Measurements from ENCODE around the gene C6orf141. TPM values are rescaled to one million over a fixed set of nuclear protein-coding genes. Genes with fewer than 3 reads are reported as not detected.

The C6orf141 gene
- total and polyA plus RNA-seq, 2 of the 8 experiments (the other 6 are each of a cell fraction or from before 2014, with no cell fraction given), result 7.6 to 16.1 TPM

DNA sequence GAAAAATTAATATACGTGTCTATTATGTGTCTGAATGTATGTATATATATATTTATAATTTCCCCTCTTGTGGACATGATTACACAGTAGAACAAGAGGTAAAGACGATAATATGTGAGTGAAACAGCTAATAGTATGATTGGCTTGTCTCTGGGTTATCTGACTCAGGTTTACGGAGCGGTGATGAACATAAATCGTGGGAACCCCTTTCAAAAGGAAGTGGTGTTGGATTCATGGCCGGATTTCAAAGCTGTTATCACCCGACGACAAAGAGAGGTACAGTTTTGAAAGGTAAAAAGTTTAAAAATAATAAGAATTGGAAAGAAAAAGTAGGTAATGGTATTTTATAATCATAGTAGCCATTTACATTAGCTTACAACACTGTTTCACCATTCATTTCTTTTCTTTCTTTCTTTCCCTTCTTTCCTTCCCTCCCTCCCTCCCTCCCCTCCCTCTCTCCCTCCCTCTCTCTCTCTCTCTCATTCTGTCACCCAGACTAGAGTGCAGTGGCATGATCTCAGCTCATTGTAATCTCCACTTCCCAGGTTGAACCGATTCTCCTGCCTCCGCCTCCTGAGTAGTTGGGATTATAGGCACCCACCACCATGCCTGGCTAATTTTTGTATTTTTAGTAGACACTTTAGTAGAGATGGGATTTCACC lies 34.9 kb upstream of the C6orf141 start:
- Histone ChIP-seq H2BK20ac (ENCODE audit: low read length) (no peak overlapping the region), H3K9ac (replicated peaks in 1 of 4; ENCODE audit: extremely low read depth in 1 of 4, low read depth in 3 of 4, low read length in 3 of 4) (no peak overlapping the region), H3K14ac (ENCODE audit: insufficient read length) (no peak overlapping the region), H3K79me2 (ENCODE audit: control insufficient read depth in 1 of 2, insufficient read depth in 2 of 2, low read length in 2 of 2) (no peaks in the 10 kb centered on the region), H3K27ac (ENCODE audit: low read depth, low read length) (no peak overlapping the region), H3K4ac (replicated peaks; ENCODE audit: insufficient read length, low read depth, low read length) (no peak overlapping the region), H3K18ac (ENCODE audit: extremely low read depth, low read length) (no peak overlapping the region), H2BK12ac (ENCODE audit: low read depth, low read length) (no peak overlapping the region), H3K79me1 (ENCODE audit: low read depth, low read length) (no peaks in the 10 kb centered on the region), H4K91ac (replicated peaks; ENCODE audit: insufficient read length, low read length) (no peak overlapping the region), H3K4me3 (ENCODE audit: extremely low read depth in 1 of 4, insufficient read depth in 2 of 4, low read depth in 3 of 4, low read length in 4 of 4) (no peak overlapping the region), H4K20me1 (replicated peaks in 1 of 2; ENCODE audit: control insufficient read depth in 1 of 2, insufficient read depth in 2 of 2, low read length in 2 of 2) (no peaks in the 10 kb centered on the region), H2AFZ (ENCODE audit: low read length) (no peak overlapping the region), H2BK5ac (ENCODE audit: low read depth, low read length) (no peak overlapping the region), H3K9me3 (ENCODE audit: insufficient read depth in 2 of 2, low read depth in 1 of 2, low read length in 1 of 2) (no peaks in the 10 kb centered on the region), H4K8ac (ENCODE audit: extremely low read depth, insufficient read depth, low read length) (no peak overlapping the region), H3K27me3 (replicated peaks in 1 of 4; ENCODE audit: control insufficient read depth in 3 of 4, extremely low read depth in 1 of 4, insufficient read depth in 3 of 4, low read length in 3 of 4) (no peaks in the 10 kb centered on the region), H2AK5ac (ENCODE audit: low read depth, low read length) (no peak overlapping the region), H4K5ac (ENCODE audit: insufficient read length, low read depth, low read length) (no peak overlapping the region), H3K36me3 (ENCODE audit: control insufficient read depth in 2 of 4, insufficient read depth in 4 of 4, low read length in 3 of 4) (no peaks in the 10 kb centered on the region), H3K23me2 (ENCODE audit: low read depth, low read length) (no peaks in the 10 kb centered on the region), H2BK120ac (replicated peaks; ENCODE audit: low read depth, low read length) (no peak overlapping the region), H3K23ac (ENCODE audit: insufficient read length) (no peak overlapping the region), H3K56ac (replicated peaks; ENCODE audit: insufficient read length, low read depth, low read length) (no peak overlapping the region), H2BK15ac (ENCODE audit: low read length) (no peak overlapping the region), H3K4me2 (ENCODE audit: insufficient read depth in 1 of 2, low read depth in 2 of 2, low read length in 2 of 2) (no peak overlapping the region), H3K4me1 (replicated peaks in 1 of 4; ENCODE audit: control insufficient read depth in 3 of 4, insufficient read depth in 4 of 4, low read length in 3 of 4) (peaks cover 0 to 2% (median under 1%) of the 10 kb centered on the region in 4 experiments; a peak in 2 of 7 replicates)
- ChIA-PET CTCF (ENCODE audit: partially characterized antibody) (interaction anchor here (1.4 to 3.1 kb wide), 2 partner anchors 14 to 16 kb away, joined by 3 to 14 read pairs; no protein-coding TSS in a partner anchor), POLR2A (ENCODE audit: partially characterized antibody) (no interaction called here)
- 93% methylated on average over 10 of the region's 10 CpGs; no CpG with 5 or more reads in 1 of the 2 experiments for WGBS, 2 experiments (ENCODE audit: extremely low coverage in 1 of 2, insufficient coverage in 1 of 2, insufficient read length in 1 of 2, insufficient replicate concordance in 2 of 2, low coverage in 1 of 2, low lambda C conversion rate in 2 of 2, missing lambda C conversion rate in 1 of 2)
- DNase-seq (ENCODE audit: low read depth in 1 of 2, low spot score in 2 of 2) (no peak), FAIRE-seq (no peak)
- TF ChIP-seq PHF8 (conservative IDR thresholded peaks at IDR 0.05; ENCODE audit: low read depth, low read length) (no peak), CBX8 (IDR thresholded peaks at IDR 0.05; ENCODE audit: borderline replicate concordance, low read depth, low read length) (no peak), BCL11A (IDR thresholded peaks at IDR 0.05; ENCODE audit: low read depth in 2 of 2, low read length in 2 of 2) (no peak), JUND (IDR thresholded peaks at IDR 0.05; ENCODE audit: low read length) (no peak), TBP (IDR thresholded peaks at IDR 0.05; ENCODE audit: low read depth, low read length) (no peak), CEBPB (IDR thresholded peaks at IDR 0.05; ENCODE audit: low read depth, low read length) (no peak), KDM4A (IDR thresholded peaks at IDR 0.05; ENCODE audit: low read depth, low read length, severe bottlenecking) (no peak), HDAC2 (IDR thresholded peaks at IDR 0.05; ENCODE audit: borderline replicate concordance in 1 of 2, low read depth in 2 of 2, low read length in 2 of 2) (no peak), NRF1 (IDR thresholded peaks at IDR 0.05; ENCODE audit: low read depth, low read length) (no peak), RBBP5 (IDR thresholded peaks at IDR 0.05; ENCODE audit: borderline replicate concordance, low read depth, low read length) (no peak)
